Measurements from ENCODE around the gene FOXN3.

DNA sequence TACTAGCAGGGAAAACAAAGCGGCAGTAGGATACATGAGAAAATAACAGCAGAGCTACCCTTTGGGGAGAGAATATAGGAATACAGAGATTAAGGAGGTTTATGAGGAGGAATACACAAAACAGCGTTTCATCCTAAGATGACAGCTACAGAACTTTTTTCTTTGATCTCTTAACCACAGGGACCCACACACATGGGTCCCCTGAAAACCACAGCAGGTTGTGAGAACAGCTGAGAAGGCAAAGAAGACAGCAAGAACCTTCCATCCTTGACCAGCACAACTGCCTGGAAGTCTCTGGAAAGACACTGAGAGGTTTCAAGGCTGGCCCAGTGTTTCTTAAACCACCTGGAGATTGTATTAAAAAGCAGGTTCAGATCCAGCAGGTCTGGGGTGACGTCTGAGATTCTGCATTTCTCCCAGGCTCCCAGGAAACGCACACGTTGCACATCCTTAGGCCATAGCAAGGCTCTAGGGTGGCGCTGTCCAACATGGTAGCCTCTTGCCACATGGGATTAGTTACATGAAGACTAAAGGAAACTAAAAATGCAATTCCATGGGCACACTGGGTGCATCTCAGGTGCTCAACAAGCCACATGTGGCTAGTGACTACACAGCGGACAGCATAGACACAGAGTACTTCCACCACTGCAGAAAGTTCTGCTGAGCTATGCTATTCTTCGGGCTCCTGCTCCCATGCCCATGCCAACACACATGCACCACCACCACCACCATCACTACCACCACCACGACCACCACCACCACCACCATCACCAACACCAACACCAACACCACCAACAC is 92.3 kb downstream of the FOXN3 start:
- TF ChIP-seq, protein P1, sequence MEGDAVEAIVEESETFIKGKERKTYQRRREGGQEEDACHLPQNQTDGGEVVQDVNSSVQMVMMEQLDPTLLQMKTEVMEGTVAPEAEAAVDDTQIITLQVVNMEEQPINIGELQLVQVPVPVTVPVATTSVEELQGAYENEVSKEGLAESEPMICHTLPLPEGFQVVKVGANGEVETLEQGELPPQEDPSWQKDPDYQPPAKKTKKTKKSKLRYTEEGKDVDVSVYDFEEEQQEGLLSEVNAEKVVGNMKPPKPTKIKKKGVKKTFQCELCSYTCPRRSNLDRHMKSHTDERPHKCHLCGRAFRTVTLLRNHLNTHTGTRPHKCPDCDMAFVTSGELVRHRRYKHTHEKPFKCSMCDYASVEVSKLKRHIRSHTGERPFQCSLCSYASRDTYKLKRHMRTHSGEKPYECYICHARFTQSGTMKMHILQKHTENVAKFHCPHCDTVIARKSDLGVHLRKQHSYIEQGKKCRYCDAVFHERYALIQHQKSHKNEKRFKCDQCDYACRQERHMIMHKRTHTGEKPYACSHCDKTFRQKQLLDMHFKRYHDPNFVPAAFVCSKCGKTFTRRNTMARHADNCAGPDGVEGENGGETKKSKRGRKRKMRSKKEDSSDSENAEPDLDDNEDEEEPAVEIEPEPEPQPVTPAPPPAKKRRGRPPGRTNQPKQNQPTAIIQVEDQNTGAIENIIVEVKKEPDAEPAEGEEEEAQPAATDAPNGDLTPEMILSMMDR (IDR thresholded peaks at IDR 0.05 in 4 of 5, conservative IDR thresholded peaks at IDR 0.05 in 1 of 5) = no peak
- no peak for TF ChIP-seq POLR2A (IDR thresholded peaks at IDR 0.05)

All from gastrocnemius medialis (tissue), 4 donors.